ENCODE data around the gene POU2AF2. TPM values are rescaled to one million over a fixed set of nuclear protein-coding genes. Genes with fewer than 3 reads are reported as not detected.
A peak's percentile ranks its signal among the peaks of the same experiment; 100 is the strongest.

POU2AF2 gene
- total RNA-seq, 1 experiment from 2014 or later = not detected

GRCh38 chr11:111322534-111322933 is 77.0 kb downstream of the POU2AF2 start:
- no peaks in the 10 kb centered on the region for H3K36me3 ChIP-seq (ENCODE audit: low read depth)
- TF ChIP-seq, protein P1, sequence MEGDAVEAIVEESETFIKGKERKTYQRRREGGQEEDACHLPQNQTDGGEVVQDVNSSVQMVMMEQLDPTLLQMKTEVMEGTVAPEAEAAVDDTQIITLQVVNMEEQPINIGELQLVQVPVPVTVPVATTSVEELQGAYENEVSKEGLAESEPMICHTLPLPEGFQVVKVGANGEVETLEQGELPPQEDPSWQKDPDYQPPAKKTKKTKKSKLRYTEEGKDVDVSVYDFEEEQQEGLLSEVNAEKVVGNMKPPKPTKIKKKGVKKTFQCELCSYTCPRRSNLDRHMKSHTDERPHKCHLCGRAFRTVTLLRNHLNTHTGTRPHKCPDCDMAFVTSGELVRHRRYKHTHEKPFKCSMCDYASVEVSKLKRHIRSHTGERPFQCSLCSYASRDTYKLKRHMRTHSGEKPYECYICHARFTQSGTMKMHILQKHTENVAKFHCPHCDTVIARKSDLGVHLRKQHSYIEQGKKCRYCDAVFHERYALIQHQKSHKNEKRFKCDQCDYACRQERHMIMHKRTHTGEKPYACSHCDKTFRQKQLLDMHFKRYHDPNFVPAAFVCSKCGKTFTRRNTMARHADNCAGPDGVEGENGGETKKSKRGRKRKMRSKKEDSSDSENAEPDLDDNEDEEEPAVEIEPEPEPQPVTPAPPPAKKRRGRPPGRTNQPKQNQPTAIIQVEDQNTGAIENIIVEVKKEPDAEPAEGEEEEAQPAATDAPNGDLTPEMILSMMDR (conservative IDR thresholded peaks at IDR 0.05) = no peak
- TF ChIP-seq EZH2 (IDR thresholded peaks at IDR 0.05; ENCODE audit: low read depth) = no peak
- H3K9me2 ChIP-seq (ENCODE audit: insufficient read depth) = no peaks in the 10 kb centered on the region
- no peaks in the 10 kb centered on the region for H3K27me3 ChIP-seq (ENCODE audit: insufficient read depth, low read depth)
- H3K4me2 ChIP-seq = no peak overlapping the region
- BruUV-seq (replicated peaks) = no TSS peak
- H2AFZ ChIP-seq = no peak overlapping the region
- H3K27ac ChIP-seq = no peak overlapping the region
- no peaks in the 10 kb centered on the region for H3K9me3 ChIP-seq (ENCODE audit: insufficient read depth, low read depth)
- intact Hi-C loops (cut with micrococcal nuclease; ENCODE audit: unreplicated experiment) = no loop called here
- H3K4me1 ChIP-seq (replicated peaks; ENCODE audit: insufficient read depth) = peaks cover 34% of the 10 kb centered on the region
- ChIA-PET POLR2A (ENCODE audit: unreplicated experiment) (no interaction called here), CTCF (no interaction called here)
- no peaks in the 10 kb centered on the region for H4K20me1 ChIP-seq (ENCODE audit: insufficient read depth)
- H3K79me2 ChIP-seq (ENCODE audit: low read depth) = no peaks in the 10 kb centered on the region
- H3F3A ChIP-seq (ENCODE audit: insufficient read depth, low read depth) = peaks cover 5% of the 10 kb centered on the region
- no peak overlapping the region for H3K4me3 ChIP-seq
- DNase-seq = peak in 1 of 2 experiments; percentile 72

DNA sequence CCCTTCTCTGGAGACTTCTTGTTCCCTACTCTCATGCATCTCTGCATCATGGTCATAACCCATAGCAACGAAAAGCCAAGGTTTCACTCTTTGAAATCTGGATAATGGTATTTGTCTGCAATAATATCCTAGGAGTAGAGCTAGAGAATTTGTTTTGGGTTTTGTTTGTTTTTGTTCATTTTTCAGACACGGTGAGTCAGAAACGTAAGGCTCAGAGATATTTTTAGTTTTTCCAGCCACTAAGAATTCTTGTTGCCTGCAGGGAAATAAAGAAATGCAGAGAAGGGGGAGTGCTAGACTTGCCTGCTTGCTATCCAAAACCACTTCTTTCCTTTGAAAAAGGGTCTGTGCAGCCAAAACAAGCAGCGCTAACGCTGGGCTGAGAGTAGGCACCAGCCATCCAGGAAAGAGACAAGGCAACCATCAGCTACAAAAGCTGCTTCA is 78.8 kb downstream of the POU2AF2 start:
- TF ChIP-seq EZH2 (IDR thresholded peaks at IDR 0.05; ENCODE audit: low read depth) = no peak
- TF ChIP-seq, protein P1 (conservative IDR thresholded peaks at IDR 0.05) = no peak
- H3K9me2 ChIP-seq (ENCODE audit: insufficient read depth) = no peaks in the 10 kb centered on the region
- no peaks in the 10 kb centered on the region for H3K36me3 ChIP-seq (ENCODE audit: low read depth)
- no peaks in the 10 kb centered on the region for H3K9me3 ChIP-seq (ENCODE audit: insufficient read depth, low read depth)
- ChIA-PET POLR2A (ENCODE audit: unreplicated experiment) (interaction anchor here (0.6 to 0.7 kb wide), 2 partner anchors 21 to 32 kb away, joined by 3 read pairs; no protein-coding TSS in a partner anchor), CTCF (interaction anchor here (0.6 kb wide), 1 partner anchor 432 kb away, joined by 4 read pairs; no protein-coding TSS in a partner anchor)
- no peak overlapping the region for H3K4me3 ChIP-seq
- no peaks in the 10 kb centered on the region for H3K79me2 ChIP-seq (ENCODE audit: low read depth)
- no peak overlapping the region for H3K27ac ChIP-seq
- H2AFZ ChIP-seq = no peak overlapping the region
- H3K4me1 ChIP-seq (replicated peaks; ENCODE audit: insufficient read depth) = peaks cover 47% of the 10 kb centered on the region
- no peaks in the 10 kb centered on the region for H3K27me3 ChIP-seq (ENCODE audit: insufficient read depth, low read depth)
- H4K20me1 ChIP-seq (ENCODE audit: insufficient read depth) = no peaks in the 10 kb centered on the region
- no TSS peak for BruUV-seq (replicated peaks)
- intact Hi-C loops (cut with micrococcal nuclease; ENCODE audit: unreplicated experiment) = no loop called here
- peaks cover 17% of the 10 kb centered on the region for H3F3A ChIP-seq (ENCODE audit: insufficient read depth, low read depth)
- DNase-seq = no peak
- peak overlapping the region; percentile 48 for H3K4me2 ChIP-seq

DNA sequence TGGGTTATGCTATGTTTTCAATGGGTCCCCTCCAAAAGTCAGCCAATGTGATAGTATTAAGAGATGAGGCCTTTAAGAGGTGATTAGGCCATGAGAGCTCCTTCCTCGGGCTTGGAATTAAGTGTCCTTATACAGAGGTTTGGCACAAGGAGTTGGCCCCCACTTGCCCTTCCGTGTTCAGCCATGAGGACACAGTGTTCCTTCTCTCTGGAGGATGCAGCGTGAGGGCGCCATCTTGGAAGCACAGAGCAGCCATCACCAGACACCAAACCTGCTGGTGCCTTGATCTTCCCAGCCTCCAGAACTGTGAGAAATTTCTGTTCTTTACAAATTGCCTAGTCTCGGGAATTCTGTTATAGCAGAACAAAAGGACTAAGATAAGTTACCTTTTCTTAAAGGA is 79.7 kb downstream of the POU2AF2 start:
- Histone ChIP-seq H3K79me2 (ENCODE audit: low read depth) (no peaks in the 10 kb centered on the region), H3K4me3 (no peak overlapping the region), H3K9me2 (ENCODE audit: insufficient read depth) (no peaks in the 10 kb centered on the region), H2AFZ (no peak overlapping the region), H4K20me1 (ENCODE audit: insufficient read depth) (no peaks in the 10 kb centered on the region), H3K27me3 (ENCODE audit: insufficient read depth, low read depth) (no peaks in the 10 kb centered on the region), H3K36me3 (ENCODE audit: low read depth) (no peaks in the 10 kb centered on the region), H3K9me3 (ENCODE audit: insufficient read depth, low read depth) (no peaks in the 10 kb centered on the region), H3K4me1 (replicated peaks; ENCODE audit: insufficient read depth) (peaks cover 47% of the 10 kb centered on the region), H3K4me2 (no peak overlapping the region), H3F3A (ENCODE audit: insufficient read depth, low read depth) (peaks cover 17% of the 10 kb centered on the region), H3K27ac (no peak overlapping the region)
- ChIA-PET CTCF (no interaction called here), POLR2A (ENCODE audit: unreplicated experiment) (no interaction called here)
- BruUV-seq (replicated peaks) = no TSS peak
- no peak for DNase-seq
- intact Hi-C loops (cut with micrococcal nuclease; ENCODE audit: unreplicated experiment) = no loop called here
- TF ChIP-seq, protein P1 (conservative IDR thresholded peaks at IDR 0.05) = no peak
- TF ChIP-seq EZH2 (IDR thresholded peaks at IDR 0.05; ENCODE audit: low read depth) = no peak
